Breast epithelium (tissue), 4 donors: ENCODE data around the gene FER. TPM values are rescaled to one million over a fixed set of nuclear protein-coding genes. Genes with fewer than 3 reads are reported as not detected.

Experiments used
- DNase-seq, 2 donors: peaks; one replicate each; pipeline ENCODE4 v3.0.0-alpha.2; 2019; ENCODE audit warnings: low spot score in 2 of 2
- H3K27ac ChIP-seq, 2 donors: fragments of 200-600 bp; sonication (generic) in 1 of 2; one replicate each; pipeline ENCODE4 v1.5.1; 2016 to 2019; ENCODE audit warnings: mild to moderate bottlenecking in 1 of 2
- H3K27me3 ChIP-seq, 2 donors: fragments of 200-600 bp; sonication (generic) in 1 of 2; one replicate each; pipeline versions ENCODE4 v1.5.1 to v1.6.0; 2017 to 2019; ENCODE audit warnings: control low read depth in 1 of 2, mild to moderate bottlenecking in 1 of 2
- H3K36me3 ChIP-seq: fragments of 200-600 bp; one replicate; pipeline ENCODE4 v1.5.1; 2019
- H3K4me1 ChIP-seq, 2 donors: fragments of 200-600 bp; sonication (generic); one replicate each; pipeline ENCODE4 v1.5.1; 2016 to 2019; ENCODE audit warnings: control low read depth in 1 of 2
- H3K4me3 ChIP-seq, 3 donors: fragments of 200-600 bp; sonication (generic); 1 replicate in 2 of 3; 2 replicates in 1 of 3; pipeline ENCODE4 v1.5.1; 2016 to 2019; ENCODE audit warnings: mild to moderate bottlenecking in 3 of 3, moderate library complexity in 2 of 3
- H3K9me3 ChIP-seq, 2 donors: fragments of 200-600 bp; sonication (generic) in 1 of 2; one replicate each; pipeline ENCODE4 v1.5.1; 2016 to 2019; ENCODE audit warnings: control low read depth in 1 of 2
- CTCF ChIP-seq, 3 donors: fragments of 450-650 bp; IDR thresholded peaks; one replicate each; pipeline ENCODE4 v1.5.1; 2016 to 2017; ENCODE audit warnings: antibody characterized with exemption in 3 of 3, mild to moderate bottlenecking in 3 of 3, moderate library complexity in 3 of 3
- POLR2A ChIP-seq: fragments of 450-650 bp; IDR thresholded peaks from one replicate; pipeline ENCODE4 v1.6.1; 2016; ENCODE audit warnings: antibody characterized with exemption, mild to moderate bottlenecking, moderate library complexity
- POLR2AphosphoS5 ChIP-seq, 3 donors: sonication (generic); formaldehyde crosslinking; IDR thresholded peaks; one replicate each; pipeline ENCODE4 v1.6.1; 2017; ENCODE audit warnings: antibody characterized with exemption in 3 of 3
- intact Hi-C: fragments of 100-400 bp; cut with DNase I; formaldehyde crosslinking; loops from one replicate; pipeline ENCODE4 v1.15.1; 2023; ENCODE audit warnings: low total_unique reads
- total RNA-seq, 3 donors: library from RNA; depleted of rRNA; stranded (reverse); fragments of >200 nt; gene quantifications; one replicate each; pipeline ENCODE4 v1.1.0, GENCODE V29; 2016

FER gene
- total RNA-seq, 3 donors from 2014 or later = 24.3 to 27.8 (median 27.2) TPM

- peaks cover 4% of the 10 kb centered on the region for H3K36me3 ChIP-seq
- no peak overlapping the region for H3K4me3 ChIP-seq
- no peaks in the 10 kb centered on the region for H3K4me1 ChIP-seq
- no peak overlapping the region for H3K27ac ChIP-seq
- DNase-seq = no peak
- H3K27me3 ChIP-seq = no peaks in the 10 kb centered on the region
- H3K9me3 ChIP-seq = no peaks in the 10 kb centered on the region
- TF ChIP-seq POLR2AphosphoS5 (IDR thresholded peaks at IDR 0.05) (no peak), POLR2A (no peak), CTCF (IDR thresholded peaks at IDR 0.05) (no peak)
- intact Hi-C loops = no loop called here
Measured at GRCh38 chr5:108947164-108947563, 199.5 kb downstream of the FER start.

GRCh38 chr5:108950276-108950675 is 202.6 kb downstream of the FER start:
- Histone ChIP-seq H3K36me3 (peaks cover 4% of the 10 kb centered on the region), H3K27me3 (no peaks in the 10 kb centered on the region), H3K9me3 (no peaks in the 10 kb centered on the region), H3K27ac (no peak overlapping the region), H3K4me1 (no peaks in the 10 kb centered on the region), H3K4me3 (no peak overlapping the region)
- no peak for DNase-seq
- TF ChIP-seq POLR2AphosphoS5 (IDR thresholded peaks at IDR 0.05) = no peak
- no peak for TF ChIP-seq CTCF (IDR thresholded peaks at IDR 0.05)
- no peak for TF ChIP-seq POLR2A
- intact Hi-C loops = no loop called here

- intact Hi-C loops = no loop called here
- no peak for TF ChIP-seq POLR2AphosphoS5 (IDR thresholded peaks at IDR 0.05)
- no peak for TF ChIP-seq POLR2A
- no peak for TF ChIP-seq CTCF (IDR thresholded peaks at IDR 0.05)
Measured at GRCh38 chr5:108953940-108954339, 206.2 kb downstream of the FER start.

GRCh38 chr5:108957333-108957732 is 209.6 kb downstream of the FER start:
- TF ChIP-seq CTCF (IDR thresholded peaks at IDR 0.05) (no peak), POLR2AphosphoS5 (IDR thresholded peaks at IDR 0.05) (no peak), POLR2A (no peak)
- Histone ChIP-seq H3K36me3 (no peaks in the 10 kb centered on the region), H3K4me1 (no peaks in the 10 kb centered on the region), H3K27ac (no peak overlapping the region), H3K27me3 (no peaks in the 10 kb centered on the region), H3K4me3 (no peak overlapping the region), H3K9me3 (no peaks in the 10 kb centered on the region)
- no peak for DNase-seq
- intact Hi-C loops = no loop called here

More at GRCh38 chr5:108953940-108954339, 206.2 kb downstream of the FER start:
- H3K4me1 ChIP-seq = no peaks in the 10 kb centered on the region
- H3K4me3 ChIP-seq = no peak overlapping the region
- no peaks in the 10 kb centered on the region for H3K27me3 ChIP-seq
- DNase-seq = no peak
- peaks cover 4% of the 10 kb centered on the region for H3K36me3 ChIP-seq
- no peak overlapping the region for H3K27ac ChIP-seq
- H3K9me3 ChIP-seq = no peaks in the 10 kb centered on the region

GRCh38 chr5:108966910-108967309 is 219.2 kb downstream of the FER start:
- peaks cover 0 to 12% of the 10 kb centered on the region in 2 donors for H3K9me3 ChIP-seq
- no peaks in the 10 kb centered on the region for H3K4me1 ChIP-seq
- H3K27ac ChIP-seq = no peak overlapping the region
- TF ChIP-seq CTCF (IDR thresholded peaks at IDR 0.05) (no peak), POLR2AphosphoS5 (IDR thresholded peaks at IDR 0.05) (no peak), POLR2A (no peak)
- intact Hi-C loops = no loop called here
- H3K4me3 ChIP-seq = no peak overlapping the region
- H3K27me3 ChIP-seq = no peaks in the 10 kb centered on the region
- no peak for DNase-seq
- no peaks in the 10 kb centered on the region for H3K36me3 ChIP-seq
